Heart right ventricle (tissue), 16 donors: ENCODE data around the gene AP1S2. TPM values are rescaled to one million over a fixed set of nuclear protein-coding genes. Genes with fewer than 3 reads are reported as not detected.

Experiments
- ATAC-seq, 8 donors: fragments of 200-7000 bp; cut with Tn5 transposase; one replicate each; pipeline ENCODE4 v1.9.1; 2020; ENCODE audit warnings: mild to moderate bottlenecking in 8 of 8, moderate library complexity in 8 of 8, moderate number of reproducible peaks in 1 of 8
- DNase-seq, 2 donors: peaks; one replicate each; pipeline ENCODE4 v3.0.0-alpha.2; 2020
- H3K27ac ChIP-seq, 10 donors: fragments of 200-600 bp; sonication (generic) in 2 of 10; one replicate each; pipeline versions ENCODE4 v1.5.0 to v1.8.0; 2020 to 2022; ENCODE audit warnings: mild to moderate bottlenecking in 3 of 10
- H3K27me3 ChIP-seq, 7 donors: fragments of 200-600 bp; one replicate each; pipeline ENCODE4 v1.8.0; 2021 to 2022; ENCODE audit warnings: mild to moderate bottlenecking in 2 of 7
- H3K36me3 ChIP-seq, 9 donors: fragments of 200-600 bp; sonication (generic) in 1 of 9; one replicate each; pipeline versions ENCODE4 v1.5.0 to v1.8.0; 2020 to 2022; ENCODE audit warnings: mild to moderate bottlenecking in 2 of 9
- H3K4me1 ChIP-seq, 9 donors: fragments of 200-600 bp; sonication (generic) in 1 of 9; one replicate each; pipeline versions ENCODE4 v1.5.0 to v1.8.0; 2020 to 2022; ENCODE audit warnings: mild to moderate bottlenecking in 4 of 9
- H3K4me3 ChIP-seq, 10 donors: fragments of 200-600 bp; sonication (generic) in 2 of 10; one replicate each; pipeline versions ENCODE4 v1.5.0 to v1.8.0; 2020 to 2022; ENCODE audit warnings: mild to moderate bottlenecking in 7 of 10, moderate library complexity in 2 of 10
- H3K9me3 ChIP-seq, 11 donors: fragments of 200-600 bp in 10 of 11; sonication (generic) in 2 of 11; one replicate each; pipeline versions ENCODE4 v1.5.0 to v1.8.0; 2013 to 2022; ENCODE audit warnings: mild to moderate bottlenecking in 2 of 11, control low read depth in 1 of 11, moderate library complexity in 1 of 11
- CTCF ChIP-seq, 9 donors: fragments of 200-600 bp; sonication (generic) in 2 of 9; IDR thresholded peaks; one replicate each; pipeline versions ENCODE4 v1.5.0 to v1.8.0; 2021 to 2022; ENCODE audit warnings: antibody characterized with exemption in 9 of 9, mild to moderate bottlenecking in 5 of 9, moderate library complexity in 1 of 9
- WGBS, 2 donors: extraction: QIAGEN DNeasy Blood & Tissue Kit; methylation state at CpG; one replicate each; pipeline ENCODE4 v1.1.7; 2013; ENCODE audit warnings: inconsistent platforms in 1 of 2; 5-methylcytosine and 5-hydroxymethylcytosine counted together
- intact Hi-C, 10 donors: fragments of 100-400 bp; cut with DNase I; formaldehyde crosslinking; loops; one replicate each; pipeline versions ENCODE4 v1.11.1 to v1.14.2; 2022
- polyA plus RNA-seq, 2 donors: library from polyadenylated mRNA; stranded (reverse); fragments of 200-250 nt; gene quantifications; one replicate each; pipeline ENCODE4 v1.2.3, GENCODE V29; 2013
- total RNA-seq, 10 donors: library from RNA; stranded (reverse); fragmentation: NEBNext Ultra II Directional in 3 of 10; extraction: Animal tissue kit (Norgen Biotek cat#: 25700) in 3 of 10; gene quantifications; one replicate each; pipeline versions ENCODE4 v1.2.1 to v1.2.4, GENCODE V29; 2021 to 2023
- donor health status: Arrhythmogenic right ventricular cardiomyopathy.
- donor health status: ischemic (EF 13 %, LVEDD 7.1; RV severe dilation, severe dysfunction).
- donor health status: healthy with polysubstance abuse.
- donor health status: DM: no; HTN: yes; CAD: no.
- donor health status: DM: no; HTN: no; CAD: no.
- donor health status: ischemic (EF 25% LVEDD 6.9; RV normal size, moderate dysfunction).
- donor health status: ischemic (EF 25% LVEDD 5.7; RV mildly dilated, moderate dysfunction).
- donor health status: healthy.
- donor health status: DM: yes; HTN: yes; CAD: no.
- donor health status: Ischemic cardiomyopathy.
- donor health status: ischemic (EF 35%, LVEDD 5.7; RV mildly dilated, moderate dysfunction).
- donor health status: nonischemic (EF 11% LVEDD 7.7; RV severe dilation, severe dysfunction).
- donor health status: DM: yes; HTN: yes; CAD: no.
- donor health status: PGD.
- donor health status: ischemic (EF 29% LVEDD 5.4; RV normal size, mild dysfunction).
- donor health status: nonischemic (EF 23%, LVEDD 6.1; RV moderate dilation, normal function).

AP1S2 gene
- total and polyA plus RNA-seq, 12 donors: 47.4 to 191 (median 124) TPM

GRCh38 chrX:15856222-15856587, 1.6 kb upstream of the AP1S2 start:
- peak overlapping the region in 9 of 10 donors; percentile 87 to 95 (median 92) for H3K27ac ChIP-seq
- H3K9me3 ChIP-seq: no peaks in the 10 kb centered on the region
- peaks cover 0 to 68% (median 0%) of the 10 kb centered on the region in 7 donors for H3K27me3 ChIP-seq
- WGBS, 2 donors: 50 to 56% methylated on average over 4 of the region's 4 CpGs
- DNase-seq (no peak), ATAC-seq (no peak)
- peaks cover 0 to 36% (median 10%) of the 10 kb centered on the region in 9 donors for H3K4me1 ChIP-seq
- peaks cover 0 to 2% (median 0%) of the 10 kb centered on the region in 9 donors for H3K36me3 ChIP-seq
- no peak for TF ChIP-seq CTCF (IDR thresholded peaks at IDR 0.05)
- intact Hi-C loops: no loop called here
- H3K4me3 ChIP-seq: peak overlapping the region in 5 of 10 donors; percentile 73 to 79 (median 73)

GRCh38 chrX:15855568-15856221, 1.1 kb upstream of the AP1S2 start:
- TF ChIP-seq CTCF (IDR thresholded peaks at IDR 0.05): no peak
- Histone ChIP-seq H3K4me3 (peak overlapping the region; percentile 32 to 87 (median 73)), H3K9me3 (no peaks in the 10 kb centered on the region), H3K36me3 (peaks cover 0 to 6% (median 0%) of the 10 kb centered on the region in 9 donors), H3K27me3 (peaks cover 0 to 68% (median 0%) of the 10 kb centered on the region in 7 donors), H3K4me1 (peaks cover 0 to 39% (median 10%) of the 10 kb centered on the region in 9 donors), H3K27ac (peak overlapping the region; percentile 7 to 95 (median 92))
- intact Hi-C loops: no loop called here
- 7 to 10% methylated on average over 16 of the region's 16 CpGs for WGBS, 2 donors
- no peak for DNase-seq
- ATAC-seq: no peak

GRCh38 chrX:15854080-15854655, 445 bp downstream of the AP1S2 start:
- Histone ChIP-seq H3K27ac (peak overlapping the region; percentile 85 to 95 (median 92)), H3K4me3 (peak overlapping the region; percentile 47 to 87 (median 73)), H3K36me3 (peaks cover 0 to 6% (median 0%) of the 10 kb centered on the region in 9 donors), H3K4me1 (peaks cover 0 to 43% (median 10%) of the 10 kb centered on the region in 9 donors), H3K27me3 (peaks cover 0 to 74% (median 0%) of the 10 kb centered on the region in 7 donors), H3K9me3 (no peaks in the 10 kb centered on the region)
- DNase-seq (peak; percentile 48 to 60), ATAC-seq (peak; percentile 21 to 51 (median 42))
- 0% methylated on average over 30 to 59 of the region's 65 CpGs for WGBS, 2 donors
- intact Hi-C loops: loop anchor here in 1 of 10 donors (5.0 kb wide), 1 partner anchor 118 kb away; no protein-coding TSS in a partner anchor
- peak in 7 of 9 donors; percentile 16 to 52 (median 34) for TF ChIP-seq CTCF (IDR thresholded peaks at IDR 0.05)

GRCh38 chrX:15853586-15854079, 980 bp downstream of the AP1S2 start:
- H3K36me3 ChIP-seq: peaks cover 0 to 6% (median 0%) of the 10 kb centered on the region in 9 donors
- intact Hi-C loops: loop anchor here in 1 of 10 donors (5.0 kb wide), 1 partner anchor 119 kb away; no protein-coding TSS in a partner anchor
- WGBS, 2 donors: 9 to 14% methylated on average over 14 of the region's 14 CpGs

More at GRCh38 chrX:15853586-15854079, 980 bp downstream of the AP1S2 start:
- peak overlapping the region; percentile 85 to 95 (median 92) for H3K27ac ChIP-seq
- ATAC-seq (no peak), DNase-seq (no peak)
- H3K27me3 ChIP-seq: peaks cover 0 to 69% (median 0%) of the 10 kb centered on the region in 7 donors
- H3K9me3 ChIP-seq: no peaks in the 10 kb centered on the region
- peak overlapping the region; percentile 47 to 87 (median 73) for H3K4me3 ChIP-seq
- no peak for TF ChIP-seq CTCF (IDR thresholded peaks at IDR 0.05)
- H3K4me1 ChIP-seq: peaks cover 0 to 46% (median 10%) of the 10 kb centered on the region in 9 donors
